Measurements from ENCODE around the gene CRYBG2. TPM values are rescaled to one million over a fixed set of nuclear protein-coding genes. Genes with fewer than 3 reads are reported as not detected.
"Not testable (repeated sequence)": the region's sequence is repeated elsewhere in the genome, so short reads cannot be mapped to it uniquely, and the experiment has no call there.

CRYBG2 gene
- total and polyA plus RNA-seq, 2 of the 13 experiments (the other 11 are each of a cell fraction or from before 2014, with no cell fraction given): 1.3 to 2.9 TPM

DNA sequence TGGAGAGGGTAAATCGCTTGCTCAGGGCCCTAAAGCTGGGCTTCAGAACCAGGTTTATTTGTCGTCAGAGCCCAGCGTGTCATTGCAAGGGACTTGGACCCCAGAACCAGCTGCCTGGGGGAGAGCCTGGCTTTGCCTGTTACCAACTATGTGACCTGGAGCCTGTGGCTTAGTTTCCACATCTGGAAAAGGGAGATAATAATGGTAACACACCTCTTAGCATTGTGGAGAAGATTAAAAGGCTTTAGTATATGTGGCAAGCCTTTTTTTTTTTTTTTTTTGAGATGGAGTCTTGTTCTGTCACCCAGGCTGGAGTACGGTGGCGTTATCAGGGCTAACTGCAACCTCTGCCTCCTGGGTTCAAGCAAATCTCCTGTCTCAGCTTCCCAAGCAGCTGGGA lies 23.7 kb downstream of the CRYBG2 start:
- Histone ChIP-seq H3K4me1 (ENCODE audit: insufficient read depth, low read length) (no peaks in the 10 kb centered on the region), H3K9ac (ENCODE audit: insufficient read depth, low read depth, low read length) (no peak overlapping the region), H3K4me2 (ENCODE audit: low read depth, low read length) (no peak overlapping the region), H3K27me3 (ENCODE audit: control insufficient read depth in 1 of 2, insufficient read depth in 2 of 2, low read length in 2 of 2) (no peaks in the 10 kb centered on the region), H4K20me1 (ENCODE audit: insufficient read depth, low read length) (no peaks in the 10 kb centered on the region), H2AFZ (ENCODE audit: low read length) (no peak overlapping the region), H3K79me2 (ENCODE audit: insufficient read depth, low read length) (no peaks in the 10 kb centered on the region), H3K9me3 (ENCODE audit: low read length) (no peaks in the 10 kb centered on the region), H3K27ac (ENCODE audit: extremely low read length, insufficient read depth, low read length) (no peak overlapping the region), H3K4me3 (replicated peaks in 1 of 3; ENCODE audit: insufficient read depth in 1 of 3, low read depth in 2 of 3, low read length in 3 of 3) (no peak overlapping the region), H3K36me3 (replicated peaks in 1 of 2; ENCODE audit: control insufficient read depth in 1 of 2, insufficient read depth in 2 of 2, low read length in 2 of 2) (no peaks in the 10 kb centered on the region)
- FAIRE-seq (no peak), DNase-seq (ENCODE audit: low spot score) (no peak), ATAC-seq (no peak)
- intact Hi-C loops (cut with micrococcal nuclease; ENCODE audit: unreplicated experiment) (no loop called here), in situ Hi-C loops (cut with HindIII; ENCODE audit: extremely low pct_ligation_motif_present, low pct_unique_long_range_greater_than_20kb) (no loop called here)
- BruUV-seq (replicated peaks): no TSS peak
- ChIA-PET POLR2A (interaction anchor here (1.2 kb wide), 1 partner anchor 20 kb away, joined by 6 read pairs; no protein-coding TSS in a partner anchor), CTCF (ENCODE audit: low intra/inter-chr PET ratio, low total read pairs) (no interaction called here)
- WGBS (ENCODE audit: low lambda C conversion rate): 97% methylated on average over 5 of the region's 5 CpGs
- no peak for TF ChIP-seq THAP9 (CRISPR knock-in tag; IDR thresholded peaks at IDR 0.05; ENCODE audit: borderline replicate concordance)

DNA sequence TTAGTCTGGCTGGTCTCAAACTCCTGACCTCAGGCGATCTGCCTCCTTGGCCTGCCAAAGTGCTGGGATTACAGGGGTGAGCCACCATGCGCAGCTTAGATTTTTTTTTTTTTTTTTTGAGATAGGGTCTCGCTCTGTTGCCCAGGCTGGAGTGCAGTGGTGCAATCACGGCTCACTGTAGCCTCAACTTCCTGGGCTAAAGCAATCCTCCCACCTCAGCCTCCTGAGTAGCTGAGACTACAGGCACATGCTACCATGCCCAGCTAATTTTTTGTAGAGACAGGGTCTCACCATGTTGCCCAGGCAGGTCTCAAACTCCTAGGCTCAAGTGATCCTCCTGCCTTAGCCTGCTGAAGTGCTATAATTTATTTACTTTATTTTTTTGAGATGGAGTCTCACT lies 24.6 kb downstream of the CRYBG2 start:
- POLR2A ChIA-PET: interaction anchor here (1.0 to 2.7 kb wide), 4 partner anchors 13 to 30 kb away, joined by 3 to 12 read pairs (median 4); no protein-coding TSS in a partner anchor
- intact Hi-C loops (cut with micrococcal nuclease; ENCODE audit: unreplicated experiment): not testable (repeated sequence)

More for the DNA sequence above, 24.6 kb downstream of the CRYBG2 start:
- CTCF ChIA-PET (ENCODE audit: low intra/inter-chr PET ratio, low total read pairs): interaction anchor here (2.5 kb wide), 1 partner anchor 34 kb away, joined by 12 read pairs; no protein-coding TSS in a partner anchor
- BruUV-seq (replicated peaks); H3K9ac ChIP-seq (ENCODE audit: insufficient read depth, low read depth, low read length); H3K27me3 ChIP-seq (ENCODE audit: control insufficient read depth in 1 of 2, insufficient read depth in 2 of 2, low read length in 2 of 2); H3K4me2 ChIP-seq (ENCODE audit: low read depth, low read length); H3K4me3 ChIP-seq (replicated peaks in 1 of 3; ENCODE audit: insufficient read depth in 1 of 3, low read depth in 2 of 3, low read length in 3 of 3); H3K36me3 ChIP-seq (replicated peaks in 1 of 2; ENCODE audit: control insufficient read depth in 1 of 2, insufficient read depth in 2 of 2, low read length in 2 of 2); H4K20me1 ChIP-seq (ENCODE audit: insufficient read depth, low read length); H3K79me2 ChIP-seq (ENCODE audit: insufficient read depth, low read length); H2AFZ ChIP-seq (ENCODE audit: low read length); FAIRE-seq; ATAC-seq; H3K9me3 ChIP-seq (ENCODE audit: low read length); in situ Hi-C loops (cut with HindIII; ENCODE audit: extremely low pct_ligation_motif_present, low pct_unique_long_range_greater_than_20kb); H3K27ac ChIP-seq (ENCODE audit: extremely low read length, insufficient read depth, low read length); H3K4me1 ChIP-seq (ENCODE audit: insufficient read depth, low read length); DNase-seq (ENCODE audit: low spot score): not testable (repeated sequence)
- 98% methylated on average over 4 of the region's 4 CpGs for WGBS (ENCODE audit: low lambda C conversion rate)
